Fibroblast of lung (primary cell): ENCODE results near the gene CLK4. TPM values are rescaled to one million over a fixed set of nuclear protein-coding genes. Genes with fewer than 3 reads are reported as not detected.

ENCODE experiments used
- DNase-seq, 2 donors: peaks; one replicate each; pipeline versions ENCODE4 v3.0.0 to v3.0.0-alpha.2; 2010; ENCODE audit warnings: low read depth in 2 of 2
- H2AFZ ChIP-seq: 2 replicates; pipeline ENCODE4 v1.5.1; 2012; ENCODE audit warnings: low read length, control low read depth, inconsistent platforms
- H3K27ac ChIP-seq: 2 replicates; pipeline ENCODE4 v1.5.1; 2011; ENCODE audit warnings: low read length, control low read depth; ENCODE audit not compliant: insufficient read depth
- H3K27me3 ChIP-seq: 2 replicates; pipeline ENCODE4 v1.5.1; 2011; ENCODE audit warnings: mild to moderate bottlenecking, low read length; ENCODE audit not compliant: control insufficient read depth, insufficient read depth
- H3K36me3 ChIP-seq: 2 replicates; pipeline ENCODE4 v1.5.1; 2011; ENCODE audit warnings: low read length; ENCODE audit not compliant: control insufficient read depth, insufficient read depth
- H3K4me1 ChIP-seq: 2 replicates; pipeline ENCODE4 v1.5.1; 2011; ENCODE audit warnings: low read length; ENCODE audit not compliant: control insufficient read depth, insufficient read depth; ENCODE audit errors: extremely low read depth
- H3K4me2 ChIP-seq: 2 replicates; pipeline ENCODE4 v1.5.1; 2011; ENCODE audit warnings: low read length, control low read depth; ENCODE audit not compliant: insufficient read depth; ENCODE audit errors: extremely low read depth
- H3K4me3 ChIP-seq, 4 experiments: fragments of 200-600 bp in 1 of 4; sonication (generic) in 1 of 4; replicated peaks in 1 of 4; 2 replicates each; pipeline ENCODE4 v1.5.1; 2011 to 2016; ENCODE audit warnings: low read length in 4 of 4, low read depth in 3 of 4, mild to moderate bottlenecking in 3 of 4, control low read depth in 2 of 4, inconsistent platforms in 1 of 4, mixed read lengths in 1 of 4; ENCODE audit not compliant: insufficient read depth in 1 of 4; ENCODE audit errors: control extremely low read depth in 1 of 4
- H3K79me2 ChIP-seq: 2 replicates; pipeline ENCODE4 v1.5.1; 2012; ENCODE audit warnings: mild to moderate bottlenecking, low read length, inconsistent platforms; ENCODE audit not compliant: control insufficient read depth, insufficient read depth
- H3K9ac ChIP-seq: 2 replicates; pipeline ENCODE4 v1.5.1; 2011; ENCODE audit warnings: mild to moderate bottlenecking, low read length, control low read depth; ENCODE audit not compliant: insufficient read depth
- H3K9me3 ChIP-seq: 2 replicates; pipeline ENCODE4 v1.5.1; 2012; ENCODE audit warnings: low read depth, low read length; ENCODE audit not compliant: control insufficient read depth, insufficient read depth
- H4K20me1 ChIP-seq: 2 replicates; pipeline ENCODE4 v1.5.1; 2011; ENCODE audit warnings: low read length; ENCODE audit not compliant: control insufficient read depth, insufficient read depth; ENCODE audit errors: extremely low read depth
- CTCF ChIP-seq, 2 donors: IDR thresholded peaks in 1 of 2; conservative IDR thresholded peaks in 1 of 2; 1 replicate in 1 of 2; 2 replicates in 1 of 2; pipeline ENCODE4 v1.5.1; 2011 to 2012; ENCODE audit warnings: low read length in 2 of 2, control low read depth in 1 of 2, inconsistent platforms in 1 of 2, low read depth in 1 of 2, mild to moderate bottlenecking in 1 of 2
- EZH2 ChIP-seq: IDR thresholded peaks from 2 replicates; pipeline ENCODE4 v1.5.1; 2012; ENCODE audit warnings: low read length, control low read depth, mild to moderate bottlenecking; ENCODE audit errors: missing control alignments
- polyA plus RNA-seq, 2 donors: library from polyadenylated mRNA; depleted of rRNA in 1 of 2; stranded (reverse) in 1 of 2; unstranded in 1 of 2; fragments of >200 nt; gene quantifications; 2 replicates each; pipeline ENCODE4 v1.2.1, GENCODE V29; 2011 to 2012; ENCODE audit warnings: missing spikeins in 1 of 2
- total RNA-seq: library from RNA; depleted of rRNA; stranded (reverse); fragments of >200 nt; gene quantifications from 2 replicates; pipeline ENCODE4 v1.2.1, GENCODE V29; 2014

The CLK4 gene
- total and polyA plus RNA-seq, 2 donors (not counting 1 experiment from before 2014, with no cell fraction given) = 20.7 to 27.9 TPM

- Histone ChIP-seq H3K4me2 (no peak overlapping the region), H3K9me3 (no peaks in the 10 kb centered on the region), H3K4me3 (no peak overlapping the region), H3K79me2 (no peaks in the 10 kb centered on the region), H4K20me1 (no peaks in the 10 kb centered on the region), H3K27ac (no peak overlapping the region), H3K36me3 (no peaks in the 10 kb centered on the region), H3K4me1 (no peaks in the 10 kb centered on the region), H3K9ac (no peak overlapping the region), H3K27me3 (no peaks in the 10 kb centered on the region), H2AFZ (no peak overlapping the region)
- DNase-seq = peak in 1 of 2 donors; percentile 11
- TF ChIP-seq CTCF (conservative IDR thresholded peaks at IDR 0.05 in 1 of 2, IDR thresholded peaks at IDR 0.05 in 1 of 2; ENCODE audit: low read depth in 1 of 2, low read length in 2 of 2) (no peak), EZH2 (no peak)
Observed at GRCh38 chr5:178667101-178667500, 40.3 kb upstream of the CLK4 start.

GRCh38 chr5:178664141-178664540, 37.3 kb upstream of the CLK4 start:
- no peak overlapping the region for H3K9ac ChIP-seq
- no peak overlapping the region for H3K27ac ChIP-seq
- no peak for TF ChIP-seq CTCF (conservative IDR thresholded peaks at IDR 0.05 in 1 of 2, IDR thresholded peaks at IDR 0.05 in 1 of 2; ENCODE audit: low read depth in 1 of 2, low read length in 2 of 2)
- TF ChIP-seq EZH2 = no peak
- H3K9me3 ChIP-seq = no peaks in the 10 kb centered on the region
- no peak overlapping the region for H2AFZ ChIP-seq
- no peaks in the 10 kb centered on the region for H3K36me3 ChIP-seq
- no peaks in the 10 kb centered on the region for H3K4me1 ChIP-seq
- no peak overlapping the region for H3K4me3 ChIP-seq
- no peaks in the 10 kb centered on the region for H3K27me3 ChIP-seq
- no peaks in the 10 kb centered on the region for H3K79me2 ChIP-seq
- DNase-seq = no peak
- H4K20me1 ChIP-seq = no peaks in the 10 kb centered on the region
- no peak overlapping the region for H3K4me2 ChIP-seq

- Histone ChIP-seq H3K4me2 (no peak overlapping the region), H2AFZ (no peak overlapping the region), H3K27me3 (no peaks in the 10 kb centered on the region), H3K4me1 (no peaks in the 10 kb centered on the region), H3K4me3 (no peak overlapping the region), H3K9me3 (no peaks in the 10 kb centered on the region), H4K20me1 (no peaks in the 10 kb centered on the region), H3K27ac (no peak overlapping the region), H3K9ac (no peak overlapping the region), H3K36me3 (no peaks in the 10 kb centered on the region), H3K79me2 (no peaks in the 10 kb centered on the region)
- TF ChIP-seq CTCF (conservative IDR thresholded peaks at IDR 0.05 in 1 of 2, IDR thresholded peaks at IDR 0.05 in 1 of 2; ENCODE audit: low read depth in 1 of 2, low read length in 2 of 2) (no peak), EZH2 (no peak)
- DNase-seq = no peak
Observed at GRCh38 chr5:178662541-178662860, 35.7 kb upstream of the CLK4 start.
